Posterior cingulate gyrus (tissue), 11 donors: ENCODE data around the gene MOB1B.

Experiments used
- DNase-seq, 10 donors: peaks; one replicate each; pipeline versions ENCODE4 v3.0.0 to v3.0.0-alpha.2; 2020 to 2021; ENCODE audit warnings: mixed read lengths in 3 of 10
- intact Hi-C: fragments of 100-400 bp; cut with DNase I; formaldehyde crosslinking; loops from one replicate; pipeline ENCODE4 v1.15.1; 2023

Gene MOB1B

GRCh38 chr4:70945452-70946055 lies 43.4 kb downstream of the MOB1B start:
- no peak for DNase-seq

DNA sequence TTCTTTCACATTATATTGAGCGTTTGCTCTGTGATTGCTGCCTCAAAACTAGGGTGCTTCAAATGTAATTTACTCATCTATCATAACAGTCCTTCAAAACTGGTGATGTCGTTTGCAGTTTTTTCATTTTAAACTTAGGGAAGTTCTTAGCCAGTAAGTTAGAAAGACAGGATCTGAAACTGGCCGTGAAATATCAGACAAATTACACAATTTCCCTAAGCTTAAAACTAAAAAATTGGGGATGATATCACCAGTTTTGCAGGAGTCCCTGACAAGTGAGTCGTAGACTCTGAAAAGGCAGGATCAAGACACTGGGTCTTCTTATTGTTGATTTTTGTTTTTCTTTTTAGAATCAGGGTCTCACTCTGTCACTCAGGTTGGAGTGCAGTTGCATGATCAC lies 44.8 kb downstream of the MOB1B start:
- intact Hi-C loops = no loop called here
- DNase-seq = no peak

More at GRCh38 chr4:70945452-70946055, 43.4 kb downstream of the MOB1B start:
- intact Hi-C loops = no loop called here

- intact Hi-C loops = no loop called here
These were observed 46.6 kb downstream of the MOB1B start for GRCh38 chr4:70948665-70949260.

DNA sequence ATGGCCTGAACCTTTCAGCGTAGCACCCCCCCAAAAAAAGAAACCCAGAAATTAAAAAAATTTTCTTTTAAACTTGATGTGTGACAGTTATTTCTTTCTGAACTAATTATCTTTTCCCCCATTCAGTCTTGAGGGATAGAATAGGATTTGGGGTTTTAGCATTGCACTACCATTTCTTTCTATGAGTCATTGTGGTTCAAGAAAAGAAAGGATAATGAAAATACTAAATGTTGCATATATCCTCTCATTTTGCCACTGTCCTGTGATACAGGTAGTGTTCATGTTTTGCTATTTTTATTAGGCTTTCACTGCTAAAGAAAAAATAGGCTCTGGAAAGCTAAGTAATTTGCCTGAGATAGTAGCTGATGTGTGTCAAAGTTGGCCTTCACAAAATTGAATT lies 51.9 kb downstream of the MOB1B start:
- DNase-seq = no peak
- intact Hi-C loops = no loop called here

More at GRCh38 chr4:70948665-70949260, 46.6 kb downstream of the MOB1B start:
- DNase-seq = no peak

- intact Hi-C loops = no loop called here
- no peak for DNase-seq
These were observed 54.5 kb downstream of the MOB1B start for GRCh38 chr4:70956549-70957210.

DNA sequence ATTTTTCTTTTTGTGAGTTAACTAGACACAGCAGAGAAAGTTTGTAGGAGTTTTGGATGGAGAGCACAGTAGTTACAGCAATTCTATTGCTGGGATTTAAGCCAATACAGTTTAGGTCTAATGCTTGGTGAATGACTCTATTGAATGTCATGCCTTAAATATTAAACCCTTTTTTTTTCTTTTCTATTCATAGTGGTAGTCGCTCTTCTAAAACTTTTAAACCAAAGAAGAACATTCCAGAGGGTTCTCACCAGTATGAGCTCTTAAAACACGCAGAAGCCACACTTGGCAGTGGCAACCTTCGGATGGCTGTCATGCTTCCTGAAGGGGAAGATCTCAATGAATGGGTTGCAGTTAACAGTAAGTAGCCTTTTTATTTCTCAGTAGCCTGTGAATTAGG lies 56.5 kb downstream of the MOB1B start:
- intact Hi-C loops = no loop called here

GRCh38 chr4:70969076-70969475 lies 66.9 kb downstream of the MOB1B start:
- intact Hi-C loops = no loop called here
- DNase-seq = no peak

More for the DNA sequence above, 56.5 kb downstream of the MOB1B start:
- DNase-seq = no peak

- intact Hi-C loops = no loop called here
These were observed 74.1 kb downstream of the MOB1B start for GRCh38 chr4:70976252-70976651.

GRCh38 chr4:70979445-70980008 lies 77.4 kb downstream of the MOB1B start:
- DNase-seq = no peak

More at GRCh38 chr4:70976252-70976651, 74.1 kb downstream of the MOB1B start:
- DNase-seq = no peak

DNA sequence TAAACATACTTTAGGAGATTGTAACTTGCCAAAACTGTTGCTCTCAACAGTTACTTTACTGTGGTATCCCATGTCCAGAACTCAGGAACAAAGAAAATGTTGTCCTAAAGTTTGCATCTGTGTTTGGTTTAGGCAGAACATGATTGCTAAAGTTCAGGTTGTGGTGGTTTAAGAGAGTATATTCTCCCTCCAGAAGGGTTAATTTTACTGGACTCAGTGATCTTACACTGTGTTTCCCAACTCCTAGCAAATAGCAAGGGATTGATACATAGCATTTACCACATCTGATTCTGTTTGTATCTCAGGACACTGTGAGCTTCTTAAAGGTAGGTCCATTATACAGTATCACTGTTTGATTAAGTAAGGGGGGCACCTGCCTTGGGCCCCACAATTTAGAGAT lies 78.0 kb downstream of the MOB1B start:
- intact Hi-C loops = no loop called here
- DNase-seq = no peak

More at GRCh38 chr4:70979445-70980008, 77.4 kb downstream of the MOB1B start:
- intact Hi-C loops = no loop called here

DNA sequence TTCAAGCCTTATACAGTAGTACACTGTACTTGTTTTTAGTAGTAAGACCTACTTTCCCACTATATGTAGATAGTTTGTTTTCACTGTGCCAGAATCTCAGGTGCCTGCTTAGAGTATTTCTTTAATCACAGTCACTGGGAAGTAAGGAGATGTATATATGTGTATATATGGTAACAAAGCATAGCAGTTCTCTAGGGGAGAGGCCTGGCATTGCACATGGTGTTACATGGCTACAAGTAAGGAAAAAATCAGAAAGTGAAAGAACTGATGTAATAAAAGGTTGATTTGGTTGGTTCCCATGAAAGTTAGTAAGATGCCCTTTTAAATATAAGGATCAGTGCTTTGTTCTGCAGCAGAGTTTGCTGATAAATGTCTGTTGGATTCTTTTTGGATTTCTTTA lies 81.9 kb downstream of the MOB1B start:
- no peak for DNase-seq
- intact Hi-C loops = no loop called here

DNA sequence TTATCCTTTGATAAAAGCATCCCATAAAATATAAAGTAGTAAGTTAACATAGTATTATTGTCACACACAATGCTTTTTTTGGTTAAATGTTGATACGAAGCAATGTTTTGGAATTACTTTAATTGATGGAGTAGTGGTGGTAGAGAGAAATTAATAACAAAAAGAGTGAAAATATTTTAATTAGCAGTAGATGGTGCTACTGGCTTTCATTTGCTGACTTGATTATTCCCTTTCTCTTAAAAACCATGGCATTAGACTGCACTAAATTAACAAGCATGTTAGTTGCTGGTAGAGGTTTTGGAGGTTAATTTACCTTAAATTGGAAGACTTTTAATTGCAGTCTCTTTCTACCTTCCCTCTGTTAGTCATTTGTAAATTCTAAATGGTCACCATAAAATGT lies 82.4 kb downstream of the MOB1B start:
- no peak for DNase-seq
- intact Hi-C loops = no loop called here

GRCh38 chr4:70991596-70991995 lies 89.4 kb downstream of the MOB1B start:
- intact Hi-C loops = loop anchor here (10.0 kb wide), 1 partner anchor 87 kb away; the partner anchor contains the start of gene MOB1B

DNA sequence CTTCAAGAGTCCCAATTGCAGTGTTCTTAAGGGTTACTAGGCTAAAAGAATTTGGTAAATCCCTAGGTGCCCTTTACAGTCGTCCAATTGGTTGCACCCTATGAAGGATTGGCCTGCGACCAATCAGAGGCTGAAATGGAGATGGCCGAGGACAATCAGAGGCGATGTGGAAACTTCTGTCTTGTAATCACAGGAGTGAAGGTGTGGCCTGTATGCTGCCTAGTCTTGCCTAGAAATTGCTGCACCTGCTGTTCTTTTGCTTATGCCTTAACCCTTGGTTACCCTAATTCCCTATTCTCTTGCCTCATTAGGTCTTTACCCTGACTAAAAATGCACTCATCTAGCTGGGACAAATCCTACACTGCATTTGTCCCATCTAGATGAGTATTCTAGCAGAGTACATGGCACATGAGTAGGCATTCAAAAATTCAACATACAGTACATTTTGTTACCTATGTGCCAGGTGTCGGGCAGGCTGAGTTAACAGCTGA lies 90.3 kb downstream of the MOB1B start:
- intact Hi-C loops = loop anchor here (10.0 kb wide), 1 partner anchor 88 kb away; the partner anchor contains the start of gene MOB1B
- peak in 3 of 10 donors; percentile 24 to 70 (median 24) for DNase-seq

More at GRCh38 chr4:70991596-70991995, 89.4 kb downstream of the MOB1B start:
- no peak for DNase-seq

- intact Hi-C loops = loop anchor here (1.0 to 10.0 kb wide), 2 partner anchors 89 to 154 kb away; partner anchors contain the start of genes GRSF1 and MOB1B
- peak; percentile 75 to 98 (median 86) for DNase-seq
These were observed 91.3 kb downstream of the MOB1B start, which contains the start of gene DCK for GRCh38 chr4:70993181-70994068. DCK (plus strand) TSS chr4:70993649; CDS start chr4:70993836, 187 bp downstream.

DNA sequence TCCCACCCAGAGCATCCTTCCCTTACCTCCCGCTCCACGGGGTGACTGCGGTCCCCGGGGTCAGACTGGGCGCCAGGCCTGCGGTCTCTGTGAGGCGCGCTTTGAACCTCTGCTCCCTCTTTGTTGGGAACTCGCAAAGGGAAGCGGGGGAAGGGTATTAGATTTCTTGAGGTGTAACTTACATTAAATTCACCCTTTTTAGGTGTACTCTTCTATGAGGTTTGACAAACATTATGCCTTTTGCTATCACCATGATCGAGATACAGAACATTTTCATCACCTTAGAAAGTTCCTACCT lies 91.8 kb downstream of the MOB1B start:
- DNase-seq = no peak
- intact Hi-C loops = loop anchor here (1.0 to 10.0 kb wide), 2 partner anchors 89 to 155 kb away; partner anchors contain the start of genes GRSF1 and MOB1B

DNA sequence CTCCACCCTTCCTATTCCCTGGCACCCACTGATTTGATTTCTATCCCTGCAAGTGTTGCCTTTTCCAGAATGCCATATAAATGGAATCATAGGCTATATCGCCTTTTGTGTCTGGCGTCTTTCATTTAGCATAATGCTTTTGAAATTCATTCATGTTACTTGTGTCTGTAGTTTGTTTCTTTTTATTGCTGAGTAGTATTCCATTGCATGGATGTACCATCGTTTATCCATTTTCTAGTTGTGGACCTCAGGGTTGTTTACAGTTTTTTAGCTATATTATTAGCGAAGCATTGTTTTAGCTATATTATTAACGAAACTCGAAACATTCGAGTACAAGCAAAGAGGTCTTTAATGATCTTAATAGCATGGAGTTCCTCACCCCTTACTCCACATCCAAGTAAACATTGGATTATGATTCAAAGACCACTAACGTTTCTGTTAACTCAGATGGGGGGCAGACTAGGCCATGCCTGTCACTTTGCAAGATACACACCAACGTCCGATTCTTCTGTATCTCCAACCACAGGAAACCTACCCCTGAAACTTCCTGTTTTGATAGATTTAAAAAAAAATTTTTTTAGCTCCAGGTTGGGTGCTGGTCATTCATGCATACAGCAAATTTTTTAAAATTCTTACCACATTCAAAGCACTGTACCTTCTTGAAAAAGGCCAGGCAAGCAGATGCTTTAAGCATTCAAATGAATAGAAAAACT lies 92.4 kb downstream of the MOB1B start:
- intact Hi-C loops = loop anchor here (1.0 to 10.0 kb wide), 2 partner anchors 90 to 155 kb away; partner anchors contain the start of genes GRSF1 and MOB1B
- no peak for DNase-seq

GRCh38 chr4:70996018-70996360 lies 93.8 kb downstream of the MOB1B start:
- DNase-seq = peak in 1 of 10 donors; percentile 80
- intact Hi-C loops = loop anchor here (10.0 kb wide), 1 partner anchor 91 kb away; the partner anchor contains the start of gene MOB1B

DNA sequence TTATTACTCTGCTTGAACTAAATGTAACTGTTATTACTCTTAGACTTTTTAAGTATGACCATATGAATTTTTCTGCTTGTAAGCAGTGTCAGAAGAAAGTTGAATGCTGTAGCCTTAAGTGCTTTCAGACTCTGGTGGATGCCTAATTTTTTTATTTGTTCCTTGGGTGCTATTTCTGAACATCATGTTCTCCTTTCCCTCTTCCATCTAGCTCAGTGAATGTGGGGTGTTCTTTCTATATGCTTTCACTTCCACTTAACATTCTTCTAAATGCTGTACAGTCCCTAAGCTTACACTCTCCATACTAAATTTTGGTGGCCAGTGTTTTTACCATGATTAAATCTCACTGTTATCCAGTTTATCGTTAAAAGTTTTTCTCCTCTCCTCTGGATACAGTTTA lies 94.9 kb downstream of the MOB1B start:
- intact Hi-C loops = loop anchor here (10.0 kb wide), 1 partner anchor 92 kb away; the partner anchor contains the start of gene MOB1B

More for the DNA sequence above, 94.9 kb downstream of the MOB1B start:
- DNase-seq = no peak
